SK-N-MC (cell line): ENCODE measurements around the gene CXXC5.

Experiments
- DNase-seq: peaks from one replicate; pipeline ENCODE4 v3.0.0-alpha.2; 2011; ENCODE audit warnings: low read depth, low spot score
- H3K27ac ChIP-seq: fragments of 200-600 bp; sonication (generic); 2 replicates; pipeline ENCODE4 v1.5.1; 2016; ENCODE audit warnings: mixed run types
- H3K36me3 ChIP-seq: fragments of 200-600 bp; sonication (generic); 2 replicates; pipeline ENCODE4 v1.6.1; 2017; ENCODE audit warnings: antibody characterized with exemption, low read length, mixed read lengths; ENCODE audit not compliant: insufficient read depth
- H3K4me3 ChIP-seq: fragments of 200-600 bp; sonication (generic); 2 replicates; pipeline ENCODE4 v1.5.1; 2016
- H3K9ac ChIP-seq: fragments of 200-600 bp; sonication (generic); 2 replicates; pipeline ENCODE4 v1.8.0; 2017; ENCODE audit warnings: mixed run types, mixed read lengths; ENCODE audit not compliant: insufficient read length
- H3K9me3 ChIP-seq: fragments of 200-600 bp; sonication (generic); 2 replicates; pipeline ENCODE4 v1.6.1; 2017; ENCODE audit warnings: low read depth, mild to moderate bottlenecking, antibody characterized with exemption, low read length, moderate library complexity, mixed read lengths
- EZH2 ChIP-seq: fragments of 200-600 bp; sonication (generic); IDR thresholded peaks from one replicate; pipeline ENCODE4 v1.6.1; 2017; ENCODE audit warnings: antibody characterized with exemption
- FOXP2 ChIP-seq: optimal IDR thresholded peaks from 2 replicates; pipeline ENCODE3; 2011; ENCODE audit warnings: mild to moderate bottlenecking, moderate library complexity; ENCODE audit not compliant: insufficient read depth; ENCODE audit errors: extremely low read length, control extremely low read depth
- POLR2AphosphoS5 ChIP-seq: IDR thresholded peaks from 2 replicates; pipeline ENCODE4 v1.6.1; 2012; ENCODE audit warnings: mild to moderate bottlenecking, low read depth, low read length, borderline replicate concordance

Gene CXXC5

DNA sequence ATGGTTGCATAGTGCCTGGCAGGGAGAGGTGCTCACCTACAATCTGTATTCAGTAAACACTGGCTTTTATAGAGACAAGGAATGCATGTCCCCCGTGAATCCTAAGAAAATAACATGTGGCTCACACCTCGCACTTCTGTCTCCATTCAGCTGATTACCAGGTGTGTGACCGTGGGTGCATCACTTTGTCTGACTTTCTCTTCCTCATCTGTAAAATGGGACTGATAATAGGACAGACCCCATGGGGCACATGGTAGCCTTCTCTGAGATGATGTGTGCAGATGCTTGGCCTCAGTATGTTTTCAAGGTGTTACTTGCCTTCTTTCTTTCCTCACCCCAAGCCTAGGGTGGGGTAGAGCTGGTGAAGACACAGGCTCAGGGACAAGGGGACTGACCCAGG is 6.3 kb downstream of the CXXC5 start:
- DNase-seq: no peak

DNA sequence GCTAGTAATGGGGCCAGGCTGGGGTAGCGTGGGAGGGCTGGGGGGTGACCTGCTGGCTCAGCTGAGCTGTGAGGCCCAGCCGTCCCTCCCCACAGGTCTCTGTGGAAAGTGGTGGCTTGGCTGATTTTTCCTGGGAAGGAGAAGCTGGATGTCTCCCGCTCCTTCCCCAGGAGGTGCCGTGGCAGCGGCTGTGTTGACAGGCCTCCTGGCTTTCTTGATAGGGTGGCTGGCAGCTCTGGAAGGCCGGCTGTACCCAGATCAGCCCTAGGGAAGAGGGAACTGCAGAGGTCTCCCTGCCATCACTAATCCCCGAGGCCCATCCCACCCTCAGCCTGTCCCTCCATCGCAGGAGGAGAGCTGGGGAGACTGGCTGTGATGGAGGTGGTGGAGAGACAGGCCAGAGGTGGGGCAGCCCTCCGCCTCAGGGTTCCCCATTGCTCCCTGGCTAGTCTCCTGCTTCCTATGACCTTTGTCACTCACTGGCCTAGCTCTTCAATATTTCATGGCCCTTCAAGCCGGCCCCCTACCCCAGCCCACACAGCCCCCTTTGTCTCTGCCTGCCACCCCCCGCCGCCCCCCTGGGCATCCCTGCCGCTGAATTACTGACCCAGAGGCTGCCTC is 6.8 kb downstream of the CXXC5 start:
- Histone ChIP-seq H3K9ac (no peak overlapping the region), H3K27ac (peak overlapping the region; percentile 30; the same call in 1 of the 2 replicates), H3K4me3 (no peak overlapping the region), H3K9me3 (no peaks in the 10 kb centered on the region), H3K36me3 (no peaks in the 10 kb centered on the region)
- TF ChIP-seq FOXP2 (no peak), POLR2AphosphoS5 (no peak), EZH2 (no peak)
- DNase-seq: no peak

More for the DNA sequence above, 6.3 kb downstream of the CXXC5 start:
- Histone ChIP-seq H3K36me3 (no peaks in the 10 kb centered on the region), H3K27ac (peak overlapping the region; percentile 30; the same call in 1 of the 2 replicates), H3K4me3 (no peak overlapping the region), H3K9ac (no peak overlapping the region), H3K9me3 (no peaks in the 10 kb centered on the region)
- no peak for TF ChIP-seq FOXP2
- TF ChIP-seq POLR2AphosphoS5: no peak
- no peak for TF ChIP-seq EZH2

DNA sequence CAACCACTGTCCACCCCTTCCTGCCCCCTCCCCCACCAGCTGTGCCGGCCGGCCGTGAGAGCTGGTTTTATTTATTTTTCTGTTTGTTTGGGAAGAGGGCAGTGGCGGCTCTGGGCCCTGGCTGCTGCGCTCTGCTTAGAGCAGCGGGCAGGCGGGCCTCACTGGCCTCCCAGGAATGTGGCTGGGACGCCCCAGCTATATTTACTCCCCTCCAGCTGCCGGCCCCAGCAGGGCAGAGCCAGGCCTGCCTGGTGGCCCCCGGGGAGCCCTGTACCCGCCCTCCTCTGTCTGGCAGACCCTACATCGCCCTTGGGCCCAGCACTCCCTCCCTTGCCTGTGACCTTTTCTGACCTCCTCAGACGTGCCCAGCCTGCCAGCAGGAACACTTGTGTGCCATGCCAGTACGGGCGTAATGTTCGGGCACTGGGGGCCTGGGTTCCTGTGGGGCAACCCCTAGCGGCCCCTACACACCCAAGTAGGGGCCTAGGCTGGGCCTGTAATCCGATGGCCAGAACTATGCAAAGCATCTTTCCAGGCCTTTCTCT is 7.7 kb downstream of the CXXC5 start:
- Histone ChIP-seq H3K27ac (no peak overlapping the region), H3K9ac (no peak overlapping the region), H3K4me3 (no peak overlapping the region), H3K36me3 (no peaks in the 10 kb centered on the region), H3K9me3 (no peaks in the 10 kb centered on the region)
- DNase-seq: no peak
- no peak for TF ChIP-seq FOXP2
- TF ChIP-seq POLR2AphosphoS5: no peak
- no peak for TF ChIP-seq EZH2

DNA sequence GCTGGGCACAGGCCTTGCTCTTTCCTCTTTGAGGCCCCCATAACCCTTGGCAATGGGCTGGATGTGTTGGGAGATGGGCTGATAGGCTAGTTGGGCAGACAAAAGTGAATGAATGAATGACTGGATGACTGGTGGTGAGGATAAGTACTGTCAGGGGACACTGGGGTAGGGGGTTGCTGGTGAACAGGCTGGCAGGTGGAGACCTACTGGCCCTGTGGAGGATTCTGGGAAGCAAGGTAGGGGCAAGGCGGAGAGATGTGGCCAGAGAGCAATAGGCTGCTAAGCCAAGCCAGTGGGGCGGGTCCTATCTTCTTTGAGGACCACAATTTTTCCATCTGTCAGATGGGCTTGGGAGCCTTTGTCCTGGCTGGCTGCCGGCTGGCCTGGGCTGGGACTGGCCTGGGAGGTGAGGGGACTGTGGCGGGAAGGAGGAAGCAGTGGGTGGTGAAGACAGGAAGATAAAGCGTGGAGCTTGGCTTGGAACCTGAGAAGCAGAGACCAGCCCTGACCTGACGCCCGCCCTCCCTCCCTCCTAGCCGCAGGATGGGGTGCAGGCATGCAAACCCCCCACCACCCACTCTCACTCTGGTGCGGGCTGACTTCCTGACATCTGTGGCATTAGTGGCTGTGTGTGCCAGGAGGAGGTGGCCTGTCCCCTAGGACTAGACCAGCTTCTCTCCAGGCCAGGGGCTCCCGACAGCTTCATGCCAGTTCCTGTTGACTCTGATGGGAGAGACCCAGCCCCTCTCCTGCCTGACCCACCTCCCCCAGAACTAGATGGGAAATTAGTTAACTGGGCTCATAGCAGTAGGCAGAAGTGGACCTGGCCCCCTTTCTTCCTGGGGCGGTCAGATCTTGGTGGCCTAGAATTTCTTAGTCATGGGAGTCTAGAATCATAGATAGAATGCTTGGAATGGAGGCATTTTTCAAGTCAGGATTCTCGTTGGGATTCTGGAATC is 9.5 kb downstream of the CXXC5 start:
- no peak overlapping the region for H3K9ac ChIP-seq
- H3K4me3 ChIP-seq: no peak overlapping the region

DNA sequence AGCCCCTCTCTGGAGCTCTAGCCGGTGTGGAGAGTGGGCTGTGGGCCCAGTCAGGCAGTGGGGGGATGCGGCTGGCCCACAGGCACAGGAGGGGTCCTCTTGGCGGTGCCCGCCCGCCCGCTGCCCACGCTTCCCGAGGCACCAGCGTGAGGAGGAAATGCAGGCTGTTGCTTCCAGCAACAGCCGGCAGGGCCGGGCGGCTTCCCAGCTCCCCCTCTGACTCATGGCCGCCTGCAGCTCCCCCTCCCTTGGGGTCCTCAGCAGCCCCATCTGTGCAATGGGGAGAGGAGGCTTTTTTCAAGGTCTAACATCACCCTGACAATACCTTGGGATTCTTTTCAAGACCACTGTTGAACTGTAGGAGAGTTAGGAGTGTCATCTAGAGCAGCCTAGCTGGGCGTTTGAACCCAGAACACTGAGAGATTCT is 10.4 kb downstream of the CXXC5 start:
- no peak for DNase-seq
- TF ChIP-seq EZH2 (no peak), POLR2AphosphoS5 (no peak), FOXP2 (no peak)
- H3K4me3 ChIP-seq: peak overlapping the region; percentile 69
- H3K9ac ChIP-seq: no peak overlapping the region
- H3K36me3 ChIP-seq: no peaks in the 10 kb centered on the region
- H3K27ac ChIP-seq: peak overlapping the region; percentile 74
- H3K9me3 ChIP-seq: no peaks in the 10 kb centered on the region

More for the DNA sequence above, 9.5 kb downstream of the CXXC5 start:
- no peak for DNase-seq
- H3K9me3 ChIP-seq: no peaks in the 10 kb centered on the region
- peak overlapping the region; percentile 74; the same call in 1 of the 2 replicates for H3K27ac ChIP-seq
- no peaks in the 10 kb centered on the region for H3K36me3 ChIP-seq
- no peak for TF ChIP-seq POLR2AphosphoS5

DNA sequence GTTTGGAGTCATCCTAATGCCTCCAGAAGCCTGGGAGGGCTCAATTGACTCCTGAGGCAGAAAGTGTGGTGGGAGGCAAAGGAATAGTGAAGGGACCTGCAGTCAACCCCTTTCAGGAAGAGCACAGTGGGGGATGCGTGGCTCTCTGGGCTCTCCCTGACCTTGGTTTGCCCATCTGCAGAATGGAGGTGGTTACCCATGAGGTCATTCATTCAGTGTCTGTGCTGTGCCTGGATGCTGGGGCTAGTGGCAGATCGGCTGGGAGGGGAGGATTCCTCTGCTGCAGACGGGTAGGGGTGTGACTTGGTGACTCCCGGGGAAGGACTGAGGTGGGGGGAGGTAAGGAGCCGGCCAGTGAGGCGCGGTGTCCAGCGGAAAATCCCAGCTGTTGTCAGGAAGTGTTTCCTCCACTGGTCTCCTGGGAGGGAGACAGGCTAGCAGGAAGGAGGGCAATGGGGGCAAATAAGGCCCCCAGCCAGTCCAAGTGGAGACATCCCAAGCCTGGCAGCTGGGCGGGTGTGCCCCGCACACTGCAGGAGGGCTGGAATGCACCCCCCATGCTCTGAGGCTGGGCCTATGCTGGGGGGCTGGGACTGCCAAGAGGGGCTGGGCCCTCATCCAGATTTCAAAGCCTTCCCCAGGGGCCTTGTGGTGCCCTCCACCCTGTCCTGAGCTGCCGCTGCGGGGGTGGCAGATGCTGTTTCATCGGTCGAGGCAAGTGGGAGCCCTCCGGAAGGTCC is 10.9 kb downstream of the CXXC5 start:
- no peaks in the 10 kb centered on the region for H3K9me3 ChIP-seq
- H3K27ac ChIP-seq: peak overlapping the region; percentile 74
- no peaks in the 10 kb centered on the region for H3K36me3 ChIP-seq
- peak overlapping the region; percentile 39 for H3K9ac ChIP-seq
- peak overlapping the region; percentile 69 for H3K4me3 ChIP-seq
- no peak for TF ChIP-seq EZH2
- no peak for TF ChIP-seq POLR2AphosphoS5
- TF ChIP-seq FOXP2: no peak
- DNase-seq: no peak

DNA sequence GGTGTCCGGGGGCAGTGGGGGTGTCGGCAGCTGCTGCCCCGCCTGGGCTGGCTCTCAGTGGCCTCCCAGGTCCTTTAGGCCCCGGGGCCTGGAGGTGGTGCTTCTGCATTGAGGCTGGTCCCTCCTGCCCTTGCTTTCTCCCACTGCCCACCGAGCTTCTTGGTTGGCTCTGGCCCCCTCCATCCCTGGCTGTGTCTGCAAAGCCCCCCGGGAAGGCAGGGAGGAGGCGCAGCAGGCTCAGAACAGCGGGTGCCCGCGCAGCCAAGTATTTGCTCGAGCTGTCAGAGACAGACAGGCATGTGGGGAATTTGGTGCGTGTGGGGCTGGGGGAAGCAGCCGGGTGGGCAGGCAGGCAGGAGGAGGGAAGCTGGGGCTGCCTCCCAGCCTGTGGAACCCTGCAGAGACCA is 11.5 kb downstream of the CXXC5 start:
- Histone ChIP-seq H3K36me3 (no peaks in the 10 kb centered on the region), H3K4me3 (peak overlapping the region; percentile 69), H3K9me3 (no peaks in the 10 kb centered on the region), H3K9ac (peak overlapping the region; percentile 39), H3K27ac (peak overlapping the region; percentile 74)
- no peak for DNase-seq
- no peak for TF ChIP-seq EZH2
- no peak for TF ChIP-seq POLR2AphosphoS5
- TF ChIP-seq FOXP2: no peak

DNA sequence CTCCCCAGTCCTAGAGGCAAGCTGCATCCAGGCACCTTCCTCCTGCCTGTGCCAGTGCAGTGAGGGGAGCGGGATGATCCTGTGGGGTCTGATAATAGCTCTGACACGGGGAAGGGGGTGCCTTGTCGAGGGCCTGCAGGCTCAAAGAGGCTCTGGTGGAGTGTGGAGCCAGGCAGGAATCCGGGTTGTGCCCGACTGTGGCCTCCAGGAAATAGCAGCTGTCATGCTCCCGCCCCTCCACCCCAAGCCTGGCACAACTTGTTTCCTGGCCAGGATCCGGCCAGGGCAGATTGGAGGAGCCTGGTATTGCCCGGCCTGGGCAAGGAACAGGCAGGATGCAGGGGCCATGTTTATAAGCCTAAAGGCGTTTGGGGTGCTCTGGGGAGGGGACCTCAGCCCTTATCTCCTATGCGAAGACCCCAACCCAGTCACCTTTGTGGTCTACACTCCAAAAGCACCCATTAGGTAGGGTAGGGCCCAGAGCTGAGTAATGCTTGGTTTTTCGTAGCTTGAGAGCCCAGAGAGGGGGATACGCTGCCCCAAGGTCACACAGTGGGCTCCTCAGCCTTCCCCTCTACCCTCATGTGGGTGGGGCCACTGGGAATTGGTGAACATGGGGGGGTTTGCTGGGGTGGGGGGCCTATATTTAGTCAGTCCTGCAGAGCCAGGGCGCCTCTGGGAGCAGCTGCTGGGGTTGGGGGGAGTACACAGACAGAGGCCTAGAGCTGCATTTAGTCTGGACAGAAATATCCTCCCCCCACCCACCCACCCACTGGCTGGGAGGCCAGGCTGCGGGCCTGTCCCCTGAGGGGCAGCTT is 12.2 kb downstream of the CXXC5 start:
- DNase-seq: no peak
- Histone ChIP-seq H3K4me3 (peak overlapping the region; percentile 69), H3K9ac (no peak overlapping the region), H3K36me3 (no peaks in the 10 kb centered on the region), H3K9me3 (no peaks in the 10 kb centered on the region), H3K27ac (peak overlapping the region; percentile 74)
- TF ChIP-seq FOXP2 (no peak), EZH2 (no peak), POLR2AphosphoS5 (no peak)
